H9 (cell line): ENCODE data around the gene CALML5. TPM values are rescaled to one million over a fixed set of nuclear protein-coding genes. Genes with fewer than 3 reads are reported as not detected.

Experiments
- DNase-seq: peaks from one replicate; pipeline ENCODE4 v3.0.0-alpha.2; 2017
- H2AFZ ChIP-seq: one replicate; pipeline ENCODE4 v1.6.1; 2013; ENCODE audit warnings: mild to moderate bottlenecking, low read length, control low read depth, moderate library complexity
- H2AK5ac ChIP-seq: 2 replicates; pipeline ENCODE4 v1.6.1; 2013; ENCODE audit warnings: low read length, control low read depth, mixed read lengths; ENCODE audit not compliant: insufficient read length
- H2BK120ac ChIP-seq: one replicate; pipeline ENCODE4 v1.6.1; 2013; ENCODE audit warnings: low read depth, mild to moderate bottlenecking, low read length, control low read depth, inconsistent platforms; ENCODE audit not compliant: poor library complexity, severe bottlenecking
- H2BK12ac ChIP-seq: 2 replicates; pipeline ENCODE4 v1.6.1; 2013; ENCODE audit warnings: low read length, control low read depth, mixed read lengths, low read depth; ENCODE audit not compliant: insufficient read length
- H2BK15ac ChIP-seq: 2 replicates; pipeline ENCODE4 v1.6.1; 2013; ENCODE audit warnings: low read depth, low read length, control low read depth
- H2BK20ac ChIP-seq: one replicate; pipeline ENCODE4 v1.6.1; 2013; ENCODE audit warnings: low read depth, mild to moderate bottlenecking, low read length, control low read depth, inconsistent platforms; ENCODE audit not compliant: poor library complexity, severe bottlenecking
- H2BK5ac ChIP-seq: 2 replicates; pipeline ENCODE4 v1.6.1; 2013; ENCODE audit warnings: low read length, control low read depth, mixed read lengths; ENCODE audit not compliant: insufficient read length
- H3K14ac ChIP-seq: 2 replicates; pipeline ENCODE4 v1.6.1; 2013; ENCODE audit warnings: low read length, control low read depth; ENCODE audit not compliant: insufficient read depth
- H3K18ac ChIP-seq: 2 replicates; pipeline ENCODE4 v1.6.1; 2013; ENCODE audit warnings: low read depth, mild to moderate bottlenecking, mixed read lengths, low read length, control low read depth; ENCODE audit not compliant: insufficient read length
- H3K23ac ChIP-seq: 2 replicates; pipeline ENCODE4 v1.6.1; 2013; ENCODE audit warnings: low read length, control low read depth, mixed read lengths, low read depth; ENCODE audit not compliant: insufficient read length
- H3K23me2 ChIP-seq: 2 replicates; pipeline ENCODE4 v1.6.1; 2013; ENCODE audit warnings: low read depth, mild to moderate bottlenecking, mixed read lengths, low read length, control low read depth; ENCODE audit not compliant: insufficient read length, poor library complexity, severe bottlenecking
- H3K27ac ChIP-seq: 2 replicates; pipeline ENCODE4 v1.5.1; 2013; ENCODE audit warnings: low read length, control low read depth, mixed read lengths, low read depth; ENCODE audit not compliant: insufficient read length
- H3K27me3 ChIP-seq: 2 replicates; pipeline ENCODE4 v1.6.1; 2013; ENCODE audit warnings: low read length, control low read depth, inconsistent platforms; ENCODE audit not compliant: insufficient read depth
- H3K4ac ChIP-seq: 2 replicates; pipeline ENCODE4 v1.6.1; 2013; ENCODE audit warnings: low read depth, mild to moderate bottlenecking, control low read depth, inconsistent platforms, low read length, moderate library complexity
- H3K4me1 ChIP-seq: 2 replicates; pipeline ENCODE4 v1.6.1; 2013; ENCODE audit warnings: low read length, control low read depth, inconsistent platforms; ENCODE audit not compliant: insufficient read depth
- H3K4me2 ChIP-seq: 2 replicates; pipeline ENCODE4 v1.6.1; 2013; ENCODE audit warnings: low read length, control low read depth, mixed read lengths; ENCODE audit not compliant: insufficient read length, insufficient read depth
- H3K56ac ChIP-seq: 2 replicates; pipeline ENCODE4 v1.6.1; 2013; ENCODE audit warnings: low read depth, mild to moderate bottlenecking, mixed read lengths, low read length, control low read depth; ENCODE audit not compliant: insufficient read length
- H3K79me1 ChIP-seq: 2 replicates; pipeline ENCODE4 v1.6.1; 2013; ENCODE audit warnings: low read depth, mild to moderate bottlenecking, moderate library complexity, low read length, control low read depth, inconsistent platforms; ENCODE audit not compliant: insufficient read depth, poor library complexity, severe bottlenecking
- H3K79me2 ChIP-seq: 2 replicates; pipeline ENCODE4 v1.6.1; 2013; ENCODE audit warnings: low read length, control low read depth, inconsistent platforms; ENCODE audit not compliant: insufficient read depth
- H3K9ac ChIP-seq: 2 replicates; pipeline ENCODE4 v1.6.1; 2013; ENCODE audit warnings: low read length, control low read depth, mixed read lengths; ENCODE audit not compliant: insufficient read length; ENCODE audit errors: extremely low read depth
- H3K9me3 ChIP-seq: one replicate; pipeline ENCODE4 v1.6.1; 2013; ENCODE audit warnings: low read depth, low read length, inconsistent platforms; ENCODE audit not compliant: control insufficient read depth
- H3T11ph ChIP-seq: one replicate; pipeline ENCODE4 v1.6.1; 2013; ENCODE audit warnings: mild to moderate bottlenecking, low read length, control low read depth, inconsistent platforms
- H4K20me1 ChIP-seq: one replicate; pipeline ENCODE4 v1.6.1; 2013; ENCODE audit not compliant: control insufficient read depth, insufficient read length, insufficient read depth
- H4K5ac ChIP-seq: 2 replicates; pipeline ENCODE4 v1.6.1; 2013; ENCODE audit warnings: low read depth, mild to moderate bottlenecking, mixed read lengths, low read length, control low read depth; ENCODE audit not compliant: insufficient read length
- H4K8ac ChIP-seq: replicated peaks from 2 replicates; pipeline ENCODE4 v1.6.1; 2013; ENCODE audit warnings: low read length, control low read depth, mixed read lengths, low read depth; ENCODE audit not compliant: insufficient read length
- H4K91ac ChIP-seq: 2 replicates; pipeline ENCODE4 v1.6.1; 2013; ENCODE audit warnings: low read depth, mild to moderate bottlenecking, moderate library complexity, mixed read lengths, low read length, control low read depth; ENCODE audit not compliant: insufficient read length
- H3K27ac Mint-ChIP-seq, 3 experiments: 2 replicates in 2 of 3; 3 replicates in 1 of 3; pipeline ENCODE4 v1.8.0; 2020 to 2021; ENCODE audit warnings: mixed read lengths in 3 of 3, mild to moderate bottlenecking in 1 of 3, moderate library complexity in 1 of 3
- H3K27me3 Mint-ChIP-seq: 2 replicates; pipeline ENCODE4 v1.8.0; 2021; ENCODE audit warnings: low read depth, mild to moderate bottlenecking, moderate library complexity, mixed read lengths
- H3K36me3 Mint-ChIP-seq, 3 experiments: 2 replicates in 2 of 3; 3 replicates in 1 of 3; pipeline ENCODE4 v1.8.0; 2020 to 2021; ENCODE audit warnings: low read depth in 3 of 3, mixed read lengths in 3 of 3; ENCODE audit not compliant: insufficient read depth in 1 of 3
- H3K4me1 Mint-ChIP-seq, 2 experiments: 2 replicates each; pipeline ENCODE4 v1.8.0; 2020; ENCODE audit warnings: mixed read lengths in 2 of 2
- H3K4me3 Mint-ChIP-seq, 2 experiments: 2 replicates in 1 of 2; 3 replicates in 1 of 2; pipeline ENCODE4 v1.8.0; 2020 to 2021; ENCODE audit warnings: mild to moderate bottlenecking in 2 of 2, mixed read lengths in 2 of 2, moderate library complexity in 1 of 2
- H3K9me3 Mint-ChIP-seq, 2 experiments: 2 replicates in 1 of 2; 3 replicates in 1 of 2; pipeline ENCODE4 v1.8.0; 2020; ENCODE audit warnings: mild to moderate bottlenecking in 2 of 2, mixed read lengths in 2 of 2, moderate library complexity in 1 of 2
- WGBS: extraction: QIAGEN DNeasy Blood & Tissue Kit; methylation state at CpG from one replicate; pipeline ENCODE4 v1.1.7; 2013; ENCODE audit warnings: missing lambda C conversion rate, low lambda C conversion rate, mixed read lengths; ENCODE audit not compliant: insufficient read length; ENCODE audit errors: extremely low coverage; 5-methylcytosine and 5-hydroxymethylcytosine counted together
- total RNA-seq: library from RNA; stranded (reverse); gene quantifications from 2 replicates; pipeline ENCODE4 v1.2.1, GENCODE V29; 2021
- TF ChIP-seq, protein P1 (sequence below): fragments of 200-600 bp; sonication (generic); conservative IDR thresholded peaks from 3 replicates; pipeline ENCODE4 v1.8.0; 2021; ENCODE audit warnings: antibody characterized with exemption, mild to moderate bottlenecking

The CALML5 gene
- total RNA-seq, 1 experiment from 2014 or later, result not detected

DNA sequence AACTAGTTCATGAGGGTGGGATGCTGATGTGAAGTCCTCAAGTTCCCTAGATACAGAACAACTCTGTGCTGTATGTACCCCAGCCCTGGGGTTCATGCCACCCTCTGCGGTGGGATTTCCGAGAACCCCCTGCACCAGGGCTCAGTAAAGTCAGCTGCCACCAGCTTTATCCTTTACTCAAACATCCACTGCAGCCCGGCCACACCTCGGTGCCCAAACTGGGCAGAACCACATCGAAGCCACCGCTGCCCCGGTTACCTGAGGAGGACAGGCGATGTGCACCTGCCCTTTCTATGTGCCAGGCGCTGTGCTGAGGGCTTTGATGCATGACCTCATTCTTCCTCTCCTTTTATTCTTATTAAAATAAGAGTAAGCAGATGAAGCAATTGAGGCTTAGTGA is 9.9 kb upstream of the CALML5 start:
- H3K23ac ChIP-seq, result no peak overlapping the region
- H3K79me1 ChIP-seq, result no peaks in the 10 kb centered on the region
- H2BK20ac ChIP-seq, result no peak overlapping the region
- Mint-ChIP-seq H3K4me3 (no peak overlapping the region), H3K27me3 (peaks cover 2% of the 10 kb centered on the region), H3K9me3 (no peaks in the 10 kb centered on the region), H3K4me1 (peaks cover 7 to 16% of the 10 kb centered on the region in 2 experiments), H3K27ac (no peak overlapping the region), H3K36me3 (no peaks in the 10 kb centered on the region)
- no peak overlapping the region for H4K91ac ChIP-seq
- H4K5ac ChIP-seq, result no peak overlapping the region
- H2AK5ac ChIP-seq, result no peak overlapping the region
- no CpG with 5 or more reads among the region's 9 CpGs for WGBS
- H3K27me3 ChIP-seq, result no peaks in the 10 kb centered on the region
- no peak overlapping the region for H3K56ac ChIP-seq
- no peak overlapping the region for H3T11ph ChIP-seq
- H3K79me2 ChIP-seq, result no peaks in the 10 kb centered on the region
- H3K27ac ChIP-seq, result no peak overlapping the region
- no peaks in the 10 kb centered on the region for H3K9me3 ChIP-seq
- no peak overlapping the region for H2BK12ac ChIP-seq
- H2BK15ac ChIP-seq, result no peak overlapping the region
- no peak overlapping the region for H3K18ac ChIP-seq
- no peaks in the 10 kb centered on the region for H3K4me1 ChIP-seq
- no peak overlapping the region for H3K9ac ChIP-seq
- TF ChIP-seq, protein P1, sequence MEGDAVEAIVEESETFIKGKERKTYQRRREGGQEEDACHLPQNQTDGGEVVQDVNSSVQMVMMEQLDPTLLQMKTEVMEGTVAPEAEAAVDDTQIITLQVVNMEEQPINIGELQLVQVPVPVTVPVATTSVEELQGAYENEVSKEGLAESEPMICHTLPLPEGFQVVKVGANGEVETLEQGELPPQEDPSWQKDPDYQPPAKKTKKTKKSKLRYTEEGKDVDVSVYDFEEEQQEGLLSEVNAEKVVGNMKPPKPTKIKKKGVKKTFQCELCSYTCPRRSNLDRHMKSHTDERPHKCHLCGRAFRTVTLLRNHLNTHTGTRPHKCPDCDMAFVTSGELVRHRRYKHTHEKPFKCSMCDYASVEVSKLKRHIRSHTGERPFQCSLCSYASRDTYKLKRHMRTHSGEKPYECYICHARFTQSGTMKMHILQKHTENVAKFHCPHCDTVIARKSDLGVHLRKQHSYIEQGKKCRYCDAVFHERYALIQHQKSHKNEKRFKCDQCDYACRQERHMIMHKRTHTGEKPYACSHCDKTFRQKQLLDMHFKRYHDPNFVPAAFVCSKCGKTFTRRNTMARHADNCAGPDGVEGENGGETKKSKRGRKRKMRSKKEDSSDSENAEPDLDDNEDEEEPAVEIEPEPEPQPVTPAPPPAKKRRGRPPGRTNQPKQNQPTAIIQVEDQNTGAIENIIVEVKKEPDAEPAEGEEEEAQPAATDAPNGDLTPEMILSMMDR, result no peak
- no peak overlapping the region for H3K4ac ChIP-seq
- no peak overlapping the region for H2AFZ ChIP-seq
- no peak overlapping the region for H2BK5ac ChIP-seq
- H3K4me2 ChIP-seq, result no peak overlapping the region
- H3K14ac ChIP-seq, result no peak overlapping the region
- no peaks in the 10 kb centered on the region for H3K23me2 ChIP-seq
- no peaks in the 10 kb centered on the region for H4K20me1 ChIP-seq
- H4K8ac ChIP-seq, result no peak overlapping the region
- no peak for DNase-seq
- no peak overlapping the region for H2BK120ac ChIP-seq
